WI38 (cell line): ENCODE measurements around the gene SHROOM3.

Experiments used
- H3K4me3 ChIP-seq: 2 replicates; pipeline ENCODE4 v1.5.1; 2011; ENCODE audit warnings: low read depth, mild to moderate bottlenecking, control low read depth, low read length
- TF ChIP-seq, protein P1 (sequence below): IDR thresholded peaks from 2 replicates; pipeline ENCODE4 v1.5.1; 2012; ENCODE audit warnings: low read depth, mild to moderate bottlenecking, control low read depth, low read length

The SHROOM3 gene

DNA sequence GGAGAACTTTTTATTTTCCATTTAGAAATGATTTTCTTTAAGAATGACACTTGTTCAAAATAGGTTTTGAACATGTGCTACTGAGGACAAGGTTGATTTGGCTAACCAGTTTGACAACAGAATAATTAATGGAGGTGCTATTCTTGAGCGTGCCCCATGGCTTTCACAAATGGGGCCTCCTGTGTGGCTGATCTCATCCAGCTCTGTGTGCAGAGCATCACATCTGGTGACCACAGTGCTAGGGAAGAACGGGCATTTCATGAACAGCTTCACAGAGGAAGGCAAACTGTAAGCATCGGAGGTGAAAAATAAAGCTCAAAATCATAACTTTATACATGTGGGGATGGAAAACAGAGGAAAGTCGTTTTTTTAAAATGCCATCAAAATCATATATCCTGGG is 314.3 kb downstream of the SHROOM3 start:
- H3K4me3 ChIP-seq, result no peak overlapping the region
- TF ChIP-seq, protein P1, sequence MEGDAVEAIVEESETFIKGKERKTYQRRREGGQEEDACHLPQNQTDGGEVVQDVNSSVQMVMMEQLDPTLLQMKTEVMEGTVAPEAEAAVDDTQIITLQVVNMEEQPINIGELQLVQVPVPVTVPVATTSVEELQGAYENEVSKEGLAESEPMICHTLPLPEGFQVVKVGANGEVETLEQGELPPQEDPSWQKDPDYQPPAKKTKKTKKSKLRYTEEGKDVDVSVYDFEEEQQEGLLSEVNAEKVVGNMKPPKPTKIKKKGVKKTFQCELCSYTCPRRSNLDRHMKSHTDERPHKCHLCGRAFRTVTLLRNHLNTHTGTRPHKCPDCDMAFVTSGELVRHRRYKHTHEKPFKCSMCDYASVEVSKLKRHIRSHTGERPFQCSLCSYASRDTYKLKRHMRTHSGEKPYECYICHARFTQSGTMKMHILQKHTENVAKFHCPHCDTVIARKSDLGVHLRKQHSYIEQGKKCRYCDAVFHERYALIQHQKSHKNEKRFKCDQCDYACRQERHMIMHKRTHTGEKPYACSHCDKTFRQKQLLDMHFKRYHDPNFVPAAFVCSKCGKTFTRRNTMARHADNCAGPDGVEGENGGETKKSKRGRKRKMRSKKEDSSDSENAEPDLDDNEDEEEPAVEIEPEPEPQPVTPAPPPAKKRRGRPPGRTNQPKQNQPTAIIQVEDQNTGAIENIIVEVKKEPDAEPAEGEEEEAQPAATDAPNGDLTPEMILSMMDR, result no peak

- TF ChIP-seq, protein P1, result no peak
- H3K4me3 ChIP-seq, result no peak overlapping the region
Measured at GRCh38 chr4:76750716-76751115, 315.7 kb downstream of the SHROOM3 start.

GRCh38 chr4:76751612-76752343 is 316.7 kb downstream of the SHROOM3 start:
- no peak overlapping the region for H3K4me3 ChIP-seq
- TF ChIP-seq, protein P1, result no peak

GRCh38 chr4:76752861-76753501 is 318.0 kb downstream of the SHROOM3 start:
- H3K4me3 ChIP-seq, result peak overlapping the region; percentile 31
- TF ChIP-seq, protein P1, result no peak

DNA sequence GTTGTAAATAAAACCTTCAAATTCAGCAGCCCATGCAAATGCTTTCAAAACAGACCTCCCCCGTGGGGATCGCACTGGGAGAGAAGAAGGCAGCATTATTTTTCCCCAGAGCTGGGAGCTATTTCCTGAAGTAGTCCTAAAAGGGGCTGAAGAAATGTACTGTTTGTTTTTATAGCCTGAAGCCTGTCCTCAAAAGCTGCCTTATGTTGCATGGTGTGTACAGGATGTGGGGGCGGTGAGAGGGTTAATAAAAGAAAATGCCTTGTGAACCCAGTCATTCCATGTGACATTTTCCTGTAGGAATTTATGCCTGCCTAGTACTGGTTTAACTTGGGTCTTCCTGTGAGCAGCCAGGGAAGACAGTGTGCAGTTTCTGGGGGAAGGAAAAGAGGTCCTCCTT is 318.8 kb downstream of the SHROOM3 start:
- peak overlapping the region; percentile 43 for H3K4me3 ChIP-seq
- TF ChIP-seq, protein P1, result no peak

DNA sequence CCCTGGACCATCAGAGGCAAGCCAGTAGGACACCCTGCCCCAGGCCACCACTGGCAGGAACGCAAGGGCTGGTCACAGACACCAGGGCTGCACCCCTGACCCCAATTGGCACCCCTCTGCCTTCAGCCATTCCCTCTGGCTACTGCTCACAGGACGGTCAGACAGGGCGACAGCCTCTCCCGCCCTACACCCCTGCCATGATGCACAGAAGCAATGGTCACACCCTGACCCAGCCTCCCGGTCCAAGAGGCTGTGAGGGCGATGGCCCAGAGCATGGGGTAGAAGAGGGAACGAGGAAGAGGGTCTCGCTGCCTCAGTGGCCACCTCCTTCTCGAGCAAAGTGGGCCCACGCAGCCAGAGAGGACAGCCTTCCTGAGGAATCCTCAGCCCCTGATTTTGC is 319.4 kb downstream of the SHROOM3 start:
- peak overlapping the region; percentile 11; the same call in 1 of the 2 replicates for H3K4me3 ChIP-seq
- TF ChIP-seq, protein P1, result no peak

GRCh38 chr4:76755756-76756155 is 320.7 kb downstream of the SHROOM3 start:
- TF ChIP-seq, protein P1, result no peak

More at GRCh38 chr4:76755756-76756155, 320.7 kb downstream of the SHROOM3 start:
- H3K4me3 ChIP-seq, result no peak overlapping the region
